Activated CD4-positive, alpha-beta T cell treated with anti-CD3 and anti-CD28 coated beads, Interleukin-2, amount 50 U/mL, for 4 hours (primary cell): Measurements from ENCODE around the gene CLEC4A.
"Not testable (repeated sequence)": the region's sequence is repeated elsewhere in the genome, so short reads cannot be mapped to it uniquely, and the experiment has no call there.

Source experiments
- DNase-seq, 2 experiments: peaks; one replicate each; pipeline ENCODE4 v3.0.0-alpha.2; 2020

CLEC4A gene

DNA sequence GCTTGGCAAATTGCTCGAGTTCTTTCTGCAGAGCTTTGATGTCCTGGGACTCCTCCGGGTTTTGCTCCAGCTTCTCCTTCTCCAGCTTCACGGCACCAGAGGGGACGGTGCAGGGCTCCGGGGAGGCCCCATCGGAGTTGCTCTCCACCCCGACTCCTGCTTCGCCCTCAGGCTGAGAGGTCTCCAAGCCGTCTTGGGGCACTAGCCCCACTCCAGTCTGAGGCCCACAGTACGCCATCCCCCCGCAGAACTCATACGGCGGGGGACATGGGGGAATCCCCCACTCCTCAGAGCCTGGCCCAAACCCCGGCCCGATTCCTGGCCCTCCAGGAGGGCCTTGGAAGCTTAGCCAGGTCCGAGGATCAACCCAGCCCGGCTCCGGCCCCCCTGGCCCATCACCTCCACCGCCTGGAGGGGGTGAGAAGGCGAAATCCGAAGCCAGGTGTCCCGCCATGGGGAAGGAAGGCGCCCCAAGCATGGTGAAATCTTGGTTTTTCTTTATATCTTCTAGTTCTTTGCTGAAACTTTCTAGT, 11.0 kb downstream of the CLEC4A start:
- not testable (repeated sequence) for DNase-seq

DNA sequence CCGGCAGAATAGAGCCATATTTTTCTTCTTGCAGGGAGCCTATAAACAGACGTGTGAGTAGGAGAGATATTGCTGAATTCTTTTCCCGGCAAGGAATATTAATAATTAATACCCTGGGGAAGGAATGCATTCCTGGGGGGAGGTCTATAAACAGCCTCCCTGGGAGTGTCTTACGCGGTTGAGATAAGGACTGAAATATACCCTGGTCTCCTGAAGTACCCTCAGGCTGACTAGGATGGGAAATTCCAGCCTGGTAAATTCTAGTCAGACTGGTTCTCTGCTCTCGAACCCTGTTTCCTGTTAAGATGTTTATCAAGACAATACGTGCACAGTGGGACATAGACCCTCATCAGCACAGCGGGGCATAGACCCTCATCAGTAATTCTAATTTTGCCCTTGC, 18.2 kb downstream of the CLEC4A start:
- DNase-seq, result not testable (repeated sequence)

DNA sequence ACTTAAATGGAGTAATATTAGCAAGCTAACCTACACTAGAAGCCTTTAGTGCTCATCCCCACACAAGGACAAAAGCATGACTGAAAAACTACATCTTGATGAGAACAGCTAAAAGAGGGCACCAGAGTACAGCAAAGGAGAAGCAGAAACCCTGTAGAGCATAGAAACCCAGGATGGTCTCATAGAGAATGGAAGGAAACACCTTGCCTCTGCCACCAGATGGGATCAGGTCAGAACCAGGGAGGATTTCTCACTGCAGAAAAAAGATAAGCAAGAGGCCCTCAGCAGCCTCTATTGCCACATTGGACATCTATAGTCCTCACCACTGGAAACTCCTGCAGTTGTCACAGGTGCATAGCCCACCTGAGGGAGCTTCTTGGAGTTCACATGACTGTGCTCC, 19.8 kb downstream of the CLEC4A start:
- no peak for DNase-seq

DNA sequence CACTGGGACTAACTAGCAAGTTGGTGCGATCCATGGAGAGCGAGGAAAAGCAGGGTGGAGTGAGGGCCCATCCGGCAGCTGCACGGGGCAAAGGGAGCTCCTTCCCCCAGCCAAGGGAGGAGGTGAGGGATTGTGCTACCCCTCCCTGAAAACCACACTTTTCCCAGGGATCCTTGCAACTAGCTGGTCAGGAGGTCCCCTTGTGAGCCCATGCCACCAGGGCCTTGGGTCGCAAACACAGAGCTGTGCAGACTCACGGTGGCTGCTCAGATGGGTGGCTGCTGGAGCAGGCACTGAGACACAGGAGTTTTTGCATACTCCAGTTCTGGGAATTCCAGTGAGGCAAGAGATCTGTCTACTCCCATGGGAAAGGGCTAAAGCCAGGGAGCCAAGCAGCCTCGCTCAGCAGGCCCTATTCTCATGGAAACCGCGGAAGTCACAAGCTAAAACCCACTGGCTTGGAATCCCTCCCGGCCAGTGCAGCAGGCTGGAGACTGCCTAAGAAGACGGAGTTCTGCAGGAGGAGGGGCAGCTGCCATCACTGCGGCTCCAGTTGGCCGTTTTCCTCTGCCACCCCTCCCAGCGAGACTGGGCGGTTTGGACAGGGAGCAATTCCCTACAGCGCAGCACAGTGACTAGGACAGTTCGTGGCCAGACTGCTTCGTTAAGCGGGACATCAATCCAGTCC, 22.5 kb downstream of the CLEC4A start:
- no peak for DNase-seq

DNA sequence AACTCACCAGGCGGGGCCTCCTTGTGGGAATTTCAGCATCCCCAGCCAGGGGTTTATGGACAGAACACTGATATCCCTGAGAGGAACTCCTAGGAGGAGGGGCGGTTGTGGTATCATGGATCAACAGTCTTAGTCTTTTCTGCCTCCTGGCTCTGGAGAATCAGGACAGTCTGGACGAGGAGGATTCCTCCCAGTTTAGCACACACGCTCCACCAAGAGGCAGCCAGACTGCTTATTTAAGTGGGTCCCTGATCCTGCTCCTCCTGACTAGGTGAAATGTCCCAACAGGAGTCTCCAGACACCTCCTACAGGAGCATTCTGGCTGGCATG, 23.0 kb downstream of the CLEC4A start:
- no peak for DNase-seq

DNA sequence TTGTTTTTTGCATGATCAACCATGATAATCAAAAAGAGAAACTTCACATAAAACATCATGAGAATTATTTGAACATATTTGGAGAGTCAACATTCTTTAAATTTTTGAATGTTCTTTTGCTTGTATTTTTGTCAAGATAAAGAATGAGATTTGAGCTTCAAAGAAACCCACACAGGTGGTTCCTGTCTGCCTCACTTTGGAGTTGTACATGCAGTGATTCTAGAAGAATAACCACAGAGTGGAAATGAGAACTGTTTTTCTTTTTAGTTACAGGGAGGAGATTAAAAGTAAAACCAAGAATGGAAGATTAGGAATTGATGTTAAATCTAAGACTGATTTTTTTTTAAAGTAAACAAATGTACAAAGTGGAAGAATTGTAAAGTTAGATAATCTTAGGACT, 31.1 kb downstream of the CLEC4A start:
- DNase-seq, result no peak

DNA sequence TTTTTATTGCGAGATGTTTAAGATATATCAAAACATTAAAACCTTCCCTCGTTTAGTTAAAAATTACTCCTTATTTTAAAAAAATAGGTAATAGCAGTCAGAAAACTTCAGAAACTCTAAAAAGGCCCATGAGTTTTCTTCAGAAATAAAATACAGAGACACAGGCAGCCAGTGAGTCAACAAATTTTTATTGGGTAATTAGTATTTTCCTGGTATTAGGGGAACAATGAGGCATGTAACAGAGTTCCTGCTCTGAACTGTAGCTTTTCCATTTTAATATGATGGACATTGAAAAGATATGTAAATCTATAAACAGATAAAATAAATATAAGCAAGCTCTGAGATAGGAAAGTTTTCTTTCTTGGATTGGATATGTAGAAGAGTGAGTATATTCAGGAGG, 33.0 kb downstream of the CLEC4A start:
- DNase-seq, result no peak

DNA sequence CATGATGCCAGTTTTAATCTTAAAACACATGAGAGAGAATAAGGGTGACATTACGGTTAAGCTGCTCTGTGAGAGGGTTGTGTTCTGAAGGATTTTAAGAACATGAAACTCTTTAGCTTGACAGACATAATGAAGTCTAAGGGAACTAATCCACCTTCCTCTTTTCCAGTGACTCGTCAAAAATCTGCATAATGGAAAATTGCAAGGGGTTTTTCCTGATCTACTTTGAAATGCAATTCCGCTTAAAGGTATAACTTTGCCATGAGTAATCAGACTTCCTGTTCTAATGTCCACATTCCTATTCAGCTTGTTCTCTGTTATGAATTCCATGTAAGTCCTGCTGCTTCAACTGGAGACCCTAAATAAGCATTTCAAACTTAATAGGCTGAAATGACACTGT, 33.4 kb downstream of the CLEC4A start, which contains the start of gene ZNF705A:
Gene ZNF705A, plus strand, starts transcription at position 171 of the 400 bp plus-strand sequence. CDS start 15,611 bp downstream, outside the sequence.
- no peak for DNase-seq

DNA sequence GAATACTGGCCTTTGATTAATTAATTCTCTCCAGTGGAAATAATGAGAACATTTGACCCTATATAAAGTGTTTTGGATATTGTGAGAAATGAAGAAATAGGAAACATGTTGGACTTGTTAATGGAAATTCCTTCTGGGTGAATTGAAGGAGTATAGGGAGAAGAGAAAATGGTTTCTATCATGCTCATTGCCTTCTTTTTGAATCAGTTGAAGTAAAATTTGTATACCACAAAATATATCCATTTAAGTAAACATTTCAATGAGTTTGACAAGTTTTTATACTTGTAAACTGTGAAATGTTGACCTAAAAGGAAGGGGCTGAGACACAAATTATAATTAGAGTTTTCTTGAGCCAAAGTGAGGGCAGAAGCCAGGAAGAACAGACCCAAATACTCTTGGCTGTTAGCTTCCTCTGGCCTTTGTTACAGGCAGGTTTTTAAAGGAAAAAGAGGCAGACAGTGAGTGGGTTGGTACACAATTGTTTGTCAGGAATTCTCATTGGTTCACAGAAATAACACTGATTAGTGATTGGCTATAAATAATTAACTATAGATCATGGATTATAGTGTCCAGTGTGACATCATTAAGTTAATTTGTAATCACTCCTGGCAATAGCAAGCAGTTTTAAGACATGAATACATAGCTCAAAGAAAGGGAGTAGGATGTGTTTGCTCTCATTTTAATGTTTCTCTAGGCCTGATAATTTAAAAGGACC, 34.2 kb downstream of the CLEC4A start:
- DNase-seq, result no peak

DNA sequence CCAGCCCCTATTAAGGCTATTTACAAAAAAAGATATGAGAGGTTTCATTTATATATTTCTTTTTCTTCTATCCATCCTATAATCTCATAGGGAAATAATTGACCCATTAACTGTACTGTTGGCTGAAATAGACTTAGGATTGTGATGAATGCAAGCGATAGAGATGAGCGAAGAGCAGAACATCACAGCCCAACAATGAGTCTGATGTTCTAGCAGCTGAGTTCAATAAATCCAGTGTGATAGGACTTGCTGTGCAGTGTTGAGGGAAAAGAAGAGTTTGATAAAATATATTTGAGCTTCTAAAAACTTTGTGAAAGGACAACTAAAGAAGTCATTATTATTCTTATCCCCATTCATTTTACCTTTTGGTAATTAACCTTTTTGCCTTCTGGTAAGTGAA, 49.5 kb downstream of the CLEC4A start:
- not testable (repeated sequence) for DNase-seq

DNA sequence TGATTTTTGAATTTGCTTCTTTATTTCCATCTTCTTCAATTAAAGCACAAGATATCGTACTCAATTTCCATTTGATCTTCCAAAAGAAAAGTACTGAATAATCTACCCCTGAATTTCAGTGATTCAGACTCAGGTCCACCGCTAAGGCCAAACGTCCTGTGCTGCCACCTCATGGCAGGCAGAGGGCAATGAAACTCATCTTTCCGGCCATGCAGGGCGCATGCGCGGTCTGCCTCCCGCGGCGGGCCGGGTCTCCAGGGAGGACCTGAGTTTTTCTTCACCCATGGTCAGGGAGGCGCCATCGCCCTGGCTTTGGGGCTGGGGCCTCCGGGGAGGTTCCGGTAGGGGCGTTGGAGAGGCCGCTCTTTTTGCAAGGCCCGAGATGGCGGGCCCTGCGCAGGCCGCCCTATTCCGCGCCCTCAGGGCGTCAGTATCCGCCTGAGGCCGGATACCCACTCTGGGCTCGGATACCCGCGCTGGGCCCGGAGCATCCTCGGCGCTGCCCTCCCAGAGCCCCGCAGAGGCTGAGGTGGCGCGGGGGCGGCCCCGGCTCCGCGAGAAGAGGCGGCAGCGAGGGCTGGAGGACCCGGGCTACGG, 56.7 kb downstream of the CLEC4A start:
- DNase-seq, result peak; percentile 57 to 58

DNA sequence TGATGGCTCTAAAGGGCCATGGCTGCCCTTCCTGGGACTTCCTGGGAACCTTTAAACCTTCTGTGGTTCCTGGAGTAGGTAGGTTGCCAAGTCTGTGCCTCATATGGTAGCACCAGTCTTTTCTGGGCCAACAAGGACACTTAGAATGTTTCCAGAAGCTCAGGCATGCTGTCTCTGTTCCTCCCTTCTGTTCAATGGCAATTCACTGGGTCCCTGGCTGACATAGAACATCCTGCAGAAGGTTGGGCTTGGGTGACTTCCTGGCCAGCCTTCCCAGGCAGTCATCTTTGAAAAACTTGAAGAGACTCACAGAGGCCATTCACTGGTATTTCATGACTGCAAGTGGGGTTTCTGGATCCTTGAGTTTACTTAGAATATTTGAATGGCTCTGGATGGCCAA, 57.9 kb downstream of the CLEC4A start:
- DNase-seq, result not testable (repeated sequence)

DNA sequence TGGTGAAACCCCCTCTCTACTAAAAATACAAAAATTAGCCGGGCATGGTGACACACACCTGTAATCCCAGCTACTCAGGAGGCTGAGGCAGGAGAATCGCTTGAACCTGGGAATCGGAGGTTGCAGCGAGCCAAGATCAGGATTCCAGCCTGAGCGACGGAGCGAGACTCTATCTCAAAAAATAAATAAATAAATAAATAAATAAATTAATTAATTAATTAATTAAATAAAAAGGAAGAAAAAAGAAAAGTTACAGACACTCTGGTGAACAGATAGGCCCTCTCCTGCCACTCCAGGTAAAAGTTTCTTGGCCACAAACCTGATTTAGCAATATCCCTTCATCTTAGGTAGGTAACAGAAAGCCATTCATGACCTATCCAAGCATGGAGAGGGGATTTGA, 59.5 kb downstream of the CLEC4A start:
- DNase-seq, result not testable (repeated sequence)

DNA sequence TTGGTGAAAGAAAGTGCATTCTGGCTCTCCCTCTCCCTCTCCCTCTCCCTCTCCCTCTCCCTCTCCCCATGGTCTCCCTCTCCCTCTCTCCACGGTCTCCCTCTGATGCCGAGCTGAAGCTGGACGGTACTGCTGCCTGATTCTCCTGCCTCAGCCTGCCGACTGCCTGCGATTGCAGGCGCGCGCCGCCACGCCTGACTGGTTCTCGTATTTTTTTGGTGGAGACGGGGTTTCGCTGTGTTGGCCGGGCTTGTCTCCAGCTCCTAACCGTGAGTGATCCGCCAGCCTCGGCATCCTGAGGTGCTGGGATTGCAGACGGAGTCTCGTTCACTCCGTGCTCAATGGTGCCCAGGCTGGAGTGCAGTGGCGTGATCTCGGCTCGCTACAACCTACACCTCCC, 59.9 kb downstream of the CLEC4A start:
- not testable (repeated sequence) for DNase-seq

DNA sequence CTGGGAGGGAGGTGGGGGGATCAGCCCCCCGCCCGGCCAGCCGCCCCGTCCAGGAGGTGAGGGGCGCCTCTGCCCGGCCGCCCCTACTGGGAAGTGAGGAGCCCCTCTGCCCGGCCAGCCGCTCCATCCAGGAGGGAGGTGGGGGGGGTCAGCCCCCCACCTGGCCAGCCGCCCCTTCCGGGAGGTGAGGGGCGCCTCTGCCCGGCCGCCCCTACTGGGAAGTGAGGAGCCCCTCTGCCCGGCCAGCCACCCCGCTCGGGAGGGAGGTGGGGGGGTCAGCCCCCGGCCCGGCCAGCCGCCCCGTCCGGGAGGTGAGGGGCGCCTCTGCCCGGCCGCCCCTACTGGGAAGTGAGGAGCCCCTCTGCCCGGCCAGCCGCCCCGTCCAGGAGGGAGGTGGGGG, 60.8 kb downstream of the CLEC4A start:
- not testable (repeated sequence) for DNase-seq

DNA sequence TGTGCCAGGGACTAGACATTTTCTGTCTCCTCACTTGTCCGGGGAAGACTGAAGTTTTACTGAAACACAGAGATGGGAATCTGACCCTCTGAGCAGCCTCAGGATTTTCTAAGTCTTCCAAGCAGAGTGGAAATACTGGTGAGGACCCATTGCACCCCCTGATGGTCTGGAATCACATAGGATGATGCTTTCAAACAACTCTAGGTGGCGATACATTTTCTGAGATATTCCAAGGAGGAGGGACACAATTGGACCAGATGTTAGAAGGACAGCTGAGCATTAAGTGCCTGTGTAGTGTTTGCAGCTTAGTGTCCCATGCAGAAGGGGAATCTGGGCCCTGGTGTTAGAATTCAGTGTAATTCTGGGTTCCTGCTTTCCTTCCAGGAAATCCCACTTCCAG, 64.7 kb downstream of the CLEC4A start:
- not testable (repeated sequence) for DNase-seq
